IPS DF 4.7 (cell line): ENCODE data around the gene ZNF692.
"Not testable (repeated sequence)": the region's sequence is repeated elsewhere in the genome, so short reads cannot be mapped to it uniquely, and the experiment has no call there.

ENCODE experiments used
- DNase-seq: peaks from one replicate; pipeline ENCODE4 v3.0.0-alpha.2; 2013; ENCODE audit warnings: low spot score; ENCODE audit errors: extremely low read depth

Gene ZNF692

GRCh38 chr1:248810727-248811513 is 48.0 kb downstream of the ZNF692 start:
- no peak for DNase-seq

- DNase-seq, result no peak
These were observed 48.7 kb downstream of the ZNF692 start for GRCh38 chr1:248810000-248810726.

GRCh38 chr1:248808876-248809275 is 50.0 kb downstream of the ZNF692 start:
- DNase-seq, result no peak

- no peak for DNase-seq
These were observed 51.7 kb downstream of the ZNF692 start for GRCh38 chr1:248807067-248807737.

- no peak for DNase-seq
These were observed 53.0 kb downstream of the ZNF692 start for GRCh38 chr1:248805876-248806275.

- no peak for DNase-seq
These were observed 53.9 kb downstream of the ZNF692 start for GRCh38 chr1:248804771-248805681.

- DNase-seq, result not testable (repeated sequence)
These were observed 55.4 kb downstream of the ZNF692 start for GRCh38 chr1:248803501-248803900.

- no peak for DNase-seq
These were observed 56.4 kb downstream of the ZNF692 start for GRCh38 chr1:248802454-248802853.

GRCh38 chr1:248800459-248800858 is 58.4 kb downstream of the ZNF692 start:
- no peak for DNase-seq
